Left colon (tissue), 2 donors: ENCODE data around the gene TMEM82. TPM values are rescaled to one million over a fixed set of nuclear protein-coding genes. Genes with fewer than 3 reads are reported as not detected.

Experiments used
- ATAC-seq: fragments of 200-7000 bp; cut with Tn5 transposase; one replicate; pipeline ENCODE4 v1.9.1; 2020; ENCODE audit warnings: mild to moderate bottlenecking, moderate library complexity
- DNase-seq, 2 donors: peaks; one replicate each; pipeline ENCODE4 v3.0.0-alpha.2; 2020
- intact Hi-C, 2 donors: fragments of 100-400 bp; cut with DNase I in 1 of 2; cut with micrococcal nuclease in 1 of 2; formaldehyde crosslinking; loops; one replicate each; pipeline versions ENCODE4 v1.11.2 to v1.14.0; 2022; cut with DNase I, micrococcal nuclease
- total RNA-seq, 2 donors: library from RNA; stranded (reverse); fragmentation: NEBNext Ultra II Directional; extraction: Animal tissue kit (Norgen Biotek cat#: 25700); gene quantifications; one replicate each; pipeline ENCODE4 v1.2.1, GENCODE V29; 2021
- donor health status: DM: no; HTN: no; CAD: no.
- donor health status: DM: yes; HTN: yes; CAD: no.

The TMEM82 gene
- total RNA-seq, 2 donors from 2014 or later, result 13.1 to 18.6 TPM

GRCh38 chr1:15748690-15749398, 6.5 kb downstream of the TMEM82 start:
- intact Hi-C loops, result no loop called here
- ATAC-seq, result no peak
- no peak for DNase-seq

GRCh38 chr1:15749399-15750291, 7.3 kb downstream of the TMEM82 start:
- DNase-seq (no peak), ATAC-seq (peak; percentile 48)
- intact Hi-C loops, result no loop called here

- intact Hi-C loops, result no loop called here
- ATAC-seq (no peak), DNase-seq (no peak)
These were observed 8.6 kb downstream of the TMEM82 start for GRCh38 chr1:15750924-15751323.

- no peak for ATAC-seq
- intact Hi-C loops, result no loop called here
These were observed 9.4 kb downstream of the TMEM82 start for GRCh38 chr1:15751717-15752116.

GRCh38 chr1:15753776-15754175, 11.5 kb downstream of the TMEM82 start:
- DNase-seq (no peak), ATAC-seq (no peak)
- intact Hi-C loops, result no loop called here

More at GRCh38 chr1:15751717-15752116, 9.4 kb downstream of the TMEM82 start:
- DNase-seq, result no peak

- ATAC-seq (no peak), DNase-seq (no peak)
- intact Hi-C loops, result no loop called here
These were observed 12.8 kb downstream of the TMEM82 start for GRCh38 chr1:15755021-15755645.

- no peak for DNase-seq
- peak; percentile 22 for ATAC-seq
- intact Hi-C loops, result no loop called here
These were observed 13.3 kb downstream of the TMEM82 start for GRCh38 chr1:15755646-15756040.

- ATAC-seq, result peak; percentile 82
- intact Hi-C loops, result no loop called here
- peak; percentile 86 to 87 for DNase-seq
These were observed 14.1 kb downstream of the TMEM82 start for GRCh38 chr1:15756143-15757015.

- ATAC-seq (peak; percentile 44), DNase-seq (no peak)
- intact Hi-C loops, result no loop called here
These were observed 14.8 kb downstream of the TMEM82 start for GRCh38 chr1:15757016-15757543.

GRCh38 chr1:15757575-15758342, 15.5 kb downstream of the TMEM82 start:
- intact Hi-C loops, result no loop called here
- peak in 1 of 2 donors; percentile 66 for DNase-seq
- ATAC-seq, result peak; percentile 54

- DNase-seq (peak in 1 of 2 donors; percentile 63), ATAC-seq (peak; percentile 6)
- intact Hi-C loops, result no loop called here
These were observed 16.1 kb downstream of the TMEM82 start, which contains the start of gene FBLIM1 for GRCh38 chr1:15758343-15758931. TSS of gene FBLIM1 (plus strand) at chr1:15758795. CDS start at chr1:15764984, 6,189 bp downstream.

GRCh38 chr1:15758953-15759661, 16.8 kb downstream of the TMEM82 start:
- no peak for ATAC-seq
- intact Hi-C loops, result no loop called here

GRCh38 chr1:15760520-15761211, 18.4 kb downstream of the TMEM82 start:
- ATAC-seq, result no peak
- no peak for DNase-seq
- intact Hi-C loops, result no loop called here

More at GRCh38 chr1:15758953-15759661, 16.8 kb downstream of the TMEM82 start:
- DNase-seq, result no peak

- no peak for ATAC-seq
- no peak for DNase-seq
- intact Hi-C loops, result no loop called here
These were observed 19.2 kb downstream of the TMEM82 start for GRCh38 chr1:15761366-15762128.

GRCh38 chr1:15762546-15762945, 20.2 kb downstream of the TMEM82 start:
- intact Hi-C loops, result no loop called here
- DNase-seq (no peak), ATAC-seq (no peak)
